Measurements from ENCODE around the gene KRTAP10-7.
A peak's percentile ranks its signal among the peaks of the same experiment; 100 is the strongest.
"Not testable (repeated sequence)": the region's sequence is repeated elsewhere in the genome, so short reads cannot be mapped to it uniquely, and the experiment has no call there.

KRTAP10-7 gene

DNA sequence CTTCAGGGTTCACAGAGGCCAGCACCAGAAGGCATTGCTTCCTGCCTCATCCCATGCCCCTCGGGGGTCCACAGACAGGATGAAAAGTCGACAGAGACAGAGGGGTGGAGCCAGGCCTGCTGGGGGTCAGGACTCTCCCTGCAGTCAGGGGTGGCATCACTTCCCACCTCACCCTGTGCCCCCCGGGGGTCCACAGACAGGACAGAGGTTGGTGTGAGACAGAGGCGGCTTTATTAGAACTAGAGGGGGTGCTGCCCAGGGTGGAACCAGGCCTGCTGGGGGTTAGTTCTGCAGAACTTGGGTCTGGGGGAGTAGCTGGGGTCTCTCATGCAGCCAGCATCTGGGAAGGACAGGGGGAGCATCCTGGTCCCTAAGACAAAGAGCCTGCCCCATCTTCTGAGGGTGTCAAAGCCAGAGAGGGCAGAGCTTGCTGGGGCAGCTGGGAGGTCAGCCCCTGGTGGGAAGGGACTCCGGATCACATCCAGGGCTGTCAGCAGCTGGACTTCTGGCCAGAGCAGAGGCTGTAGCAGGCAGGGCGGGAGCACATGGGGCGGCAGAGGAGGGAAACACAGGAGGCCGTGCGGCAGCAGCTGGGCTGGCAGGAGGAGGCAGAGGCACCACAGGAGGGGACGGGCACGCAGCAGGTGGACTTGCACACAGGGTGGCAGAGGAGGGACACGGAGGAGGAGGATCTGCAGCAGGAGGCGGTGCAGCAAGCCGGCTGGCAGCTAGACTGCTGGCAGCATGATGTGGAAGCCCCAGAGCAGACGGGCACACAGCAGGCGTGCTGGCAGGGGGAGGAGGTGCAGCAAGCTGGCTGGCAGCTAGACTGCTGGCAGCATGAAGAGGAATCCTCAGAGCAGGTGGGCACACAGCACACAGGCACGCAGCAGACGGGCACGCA lies 9.2 kb upstream of the KRTAP10-7 start:
- DNase-seq = not testable (repeated sequence)

DNA sequence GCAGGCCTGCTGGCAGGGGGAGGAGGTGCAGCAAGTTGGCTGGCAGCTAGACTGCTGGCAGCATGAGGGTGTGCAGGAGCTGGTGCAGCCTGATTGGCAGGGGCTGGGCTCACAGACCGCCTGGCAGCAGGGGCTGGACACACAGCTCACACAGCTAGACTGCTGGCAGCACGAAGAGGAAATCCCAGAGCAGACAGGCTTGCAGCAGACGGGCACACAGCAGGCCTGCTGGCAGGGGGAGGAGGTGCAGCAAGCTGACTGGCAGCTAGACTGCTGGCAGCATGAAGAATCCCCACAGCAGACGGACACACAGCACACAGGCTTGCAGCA lies 8.6 kb upstream of the KRTAP10-7 start:
- DNase-seq = not testable (repeated sequence)

DNA sequence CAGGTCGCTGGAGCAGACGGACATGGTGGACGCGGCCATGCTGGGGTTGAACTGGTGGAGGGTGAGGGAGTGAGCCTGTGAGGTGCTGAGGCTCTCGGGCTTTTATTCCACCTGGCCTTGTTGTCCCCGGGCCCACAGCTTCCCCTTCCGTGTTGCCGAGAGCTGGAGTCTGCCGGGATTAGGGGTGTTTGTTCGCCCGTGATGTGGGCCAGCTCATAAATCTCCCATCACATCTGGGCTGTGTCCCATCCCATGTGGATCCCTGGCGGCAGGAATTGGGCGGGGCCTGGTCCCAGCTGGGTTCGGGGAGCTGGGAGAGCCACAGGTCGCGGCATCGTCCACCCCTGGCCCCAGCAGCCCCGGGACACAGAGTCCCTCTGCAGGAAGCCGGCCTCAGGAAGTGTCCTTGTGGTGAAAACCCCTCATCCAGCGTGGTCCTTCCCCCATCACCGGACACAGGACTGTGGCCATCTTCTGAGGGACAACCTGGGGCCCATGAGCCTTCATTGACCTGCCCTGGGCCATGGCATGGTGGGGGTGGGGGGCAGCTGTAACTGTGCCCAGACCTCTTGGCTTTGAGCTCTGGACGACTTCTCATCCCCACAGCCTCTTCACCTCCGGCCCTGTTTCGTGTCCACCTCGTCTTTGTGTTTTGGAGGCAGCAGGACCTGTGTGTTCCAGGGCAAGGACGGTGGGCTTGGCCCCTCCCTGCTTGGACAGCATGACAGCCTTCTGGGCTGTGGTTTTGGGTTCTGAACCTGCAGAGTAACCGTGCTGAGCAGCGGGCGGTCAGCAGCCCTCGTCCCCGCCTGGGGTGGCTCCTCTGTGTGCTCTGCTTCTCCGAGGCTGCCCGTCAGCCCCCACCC lies 7.7 kb upstream of the KRTAP10-7 start, which contains the start of gene KRTAP10-6:
TSS of gene KRTAP10-6 (minus strand) at position 60 of the 866 bp plus-strand sequence. CDS start at position 39, 21 bp downstream.
- no peak for DNase-seq

DNA sequence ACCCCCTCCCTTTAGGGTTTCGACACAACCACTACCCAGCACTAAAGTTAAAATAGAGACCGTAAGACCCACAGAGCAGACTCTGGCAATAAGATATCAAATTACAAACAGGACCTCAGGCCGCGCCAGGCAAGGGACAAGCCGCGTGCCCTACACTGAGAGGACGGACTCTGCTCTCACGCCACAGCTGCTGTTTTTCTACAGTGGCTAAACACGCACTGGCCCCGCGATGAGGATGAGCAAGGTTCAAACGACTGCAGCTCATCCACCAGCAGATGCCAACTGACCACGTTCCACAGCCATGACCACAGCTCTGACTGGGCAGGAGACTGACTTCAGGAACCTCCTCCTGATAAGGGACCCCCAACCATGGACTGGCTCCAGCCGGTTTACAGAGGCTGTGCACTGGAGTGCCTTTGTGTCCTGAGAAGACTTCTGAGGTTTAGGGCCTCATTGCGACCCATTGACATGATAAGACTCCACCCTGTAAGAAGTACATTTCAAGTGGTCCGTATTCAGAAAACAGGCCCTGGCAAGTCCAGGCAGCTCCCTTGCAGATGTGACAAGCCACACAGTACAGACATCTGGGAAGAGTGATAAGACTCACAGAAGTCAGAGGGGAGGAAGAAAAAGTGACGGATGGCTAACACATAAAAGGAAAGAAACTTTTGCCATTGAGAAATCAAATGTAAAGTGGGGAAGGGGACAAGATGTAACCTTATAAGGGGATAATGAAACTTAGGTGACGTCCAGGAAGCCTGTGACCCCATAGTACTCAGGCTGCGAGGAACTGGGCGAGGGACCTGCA lies 6.6 kb upstream of the KRTAP10-7 start:
- DNase-seq = peak; percentile 56

DNA sequence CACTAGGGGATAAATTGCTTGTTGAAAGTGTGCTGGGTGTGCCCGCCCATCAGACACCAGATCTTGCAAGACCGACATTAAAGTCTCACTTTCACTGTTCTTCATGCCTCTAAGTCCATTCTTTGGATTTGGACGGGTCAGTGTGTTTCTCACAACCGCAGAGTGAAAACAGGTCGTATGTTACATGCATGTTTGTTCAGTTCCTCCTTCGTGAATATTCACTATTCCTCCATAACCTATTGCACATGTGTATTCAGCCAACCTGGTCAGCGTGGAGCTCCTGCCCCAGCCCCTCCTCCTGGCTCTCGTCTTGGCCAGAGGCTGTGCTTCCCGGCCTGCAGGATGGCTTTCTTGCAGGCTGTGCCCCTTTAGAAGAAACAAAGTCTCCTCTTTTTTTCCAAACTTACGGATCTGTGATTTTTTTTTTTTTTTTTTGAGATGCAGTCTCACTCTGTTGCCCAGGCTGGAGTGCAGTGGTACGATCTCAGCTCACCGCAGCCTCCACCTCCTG lies 5.9 kb upstream of the KRTAP10-7 start:
- DNase-seq = no peak

DNA sequence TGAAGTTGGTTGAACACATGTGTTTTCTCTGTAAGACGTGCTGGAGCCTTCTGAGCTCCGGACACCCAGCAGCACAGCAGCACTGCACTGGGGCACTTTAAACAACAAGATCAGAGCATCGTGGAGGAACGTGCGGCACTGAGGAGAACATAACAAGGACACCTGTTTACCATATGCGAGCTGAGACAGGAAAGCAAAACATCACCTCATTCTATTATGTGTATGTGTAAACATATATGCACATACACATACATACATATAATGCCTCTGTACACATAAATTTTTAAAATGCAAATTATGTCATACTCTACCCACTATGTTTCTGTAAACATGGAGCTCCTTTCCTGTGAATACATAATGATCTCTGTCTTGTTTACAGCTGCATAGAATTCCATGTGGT lies 4.9 kb upstream of the KRTAP10-7 start:
- DNase-seq = no peak

DNA sequence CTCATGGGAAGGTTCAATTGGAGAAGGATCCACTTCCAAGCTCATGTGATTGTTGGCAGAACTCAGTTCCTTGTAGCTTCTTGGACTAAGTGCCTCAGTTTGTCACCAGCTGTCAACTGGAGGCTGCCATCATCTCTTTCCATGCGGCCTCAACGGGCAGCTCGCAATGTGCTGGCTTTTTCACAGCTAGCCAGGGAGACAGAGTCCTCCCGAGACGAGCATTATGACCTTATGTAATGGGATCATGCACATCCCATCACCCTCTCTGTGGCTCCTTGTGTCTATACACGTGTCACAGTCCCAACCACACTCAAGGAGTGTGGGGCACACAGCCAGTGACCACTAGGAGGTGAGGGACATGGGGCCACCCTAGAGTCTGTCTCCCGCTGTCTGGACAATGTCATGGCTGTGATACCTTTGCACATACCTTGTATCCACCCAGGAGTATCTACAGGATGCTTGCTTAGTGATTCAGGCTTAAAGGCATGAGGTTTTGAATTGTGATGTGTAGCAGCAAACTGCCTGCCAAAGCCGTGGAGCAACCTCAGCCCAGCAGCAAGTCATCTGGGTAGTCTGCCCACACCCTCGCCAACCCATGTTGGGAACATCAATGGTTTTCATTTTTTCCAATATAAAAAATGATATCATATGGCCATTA lies 4.2 kb upstream of the KRTAP10-7 start:
- no peak for DNase-seq

DNA sequence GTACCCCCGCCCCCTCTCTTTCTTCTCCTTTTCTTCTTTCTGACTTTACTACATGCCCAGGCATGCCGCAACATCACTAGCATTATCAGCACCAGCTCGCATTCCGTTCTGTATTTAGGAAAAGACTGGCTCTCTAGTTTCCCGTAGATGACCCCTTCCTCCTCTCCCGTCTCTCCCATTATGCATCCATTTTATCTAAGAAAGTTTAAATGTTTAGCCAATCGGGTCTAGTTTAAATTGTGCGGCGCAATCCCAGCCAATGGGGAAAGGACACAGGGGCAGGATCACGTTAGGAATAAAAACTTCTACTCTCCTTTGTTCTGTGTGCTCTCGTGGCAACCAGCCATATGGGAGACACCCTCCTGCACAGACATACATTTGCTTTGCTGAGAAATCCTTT lies 2.3 kb upstream of the KRTAP10-7 start:
- DNase-seq = no peak

DNA sequence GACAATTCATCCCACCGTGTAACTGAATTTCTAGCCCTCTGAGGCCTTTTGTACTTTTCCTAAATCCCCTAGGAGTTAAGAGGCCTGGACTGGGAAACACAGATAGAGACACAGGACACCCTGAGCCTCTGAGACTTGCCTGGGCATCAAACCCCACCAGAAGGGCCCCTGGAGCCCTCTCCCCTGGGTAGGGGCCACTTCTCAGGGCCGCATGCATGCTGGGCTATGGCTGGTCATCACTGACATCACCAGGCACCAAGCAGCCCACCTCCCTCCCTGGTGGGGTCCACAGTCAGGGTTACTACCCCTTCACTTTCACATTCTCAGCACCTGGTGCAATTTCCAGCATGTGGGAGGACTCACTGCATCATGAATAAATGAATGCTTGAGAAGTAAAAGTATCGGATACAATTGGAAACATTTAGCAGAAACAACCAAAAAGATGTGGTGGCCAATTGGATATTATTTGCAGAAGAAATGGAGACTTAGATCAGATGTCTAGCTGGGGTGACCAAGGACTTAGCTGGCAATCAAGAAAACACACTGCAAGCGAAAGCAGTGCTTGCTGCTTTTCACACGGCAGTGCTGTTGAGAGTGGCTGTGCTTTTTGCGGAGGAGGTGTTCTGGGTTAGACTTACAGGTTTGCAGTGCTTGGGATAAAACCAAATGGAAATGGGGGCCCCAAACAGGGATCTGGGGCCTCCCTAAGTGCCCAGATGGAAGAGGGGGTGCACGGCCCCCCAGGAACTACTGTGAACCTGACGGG lies 950 bp upstream of the KRTAP10-7 start:
- no peak for DNase-seq

DNA sequence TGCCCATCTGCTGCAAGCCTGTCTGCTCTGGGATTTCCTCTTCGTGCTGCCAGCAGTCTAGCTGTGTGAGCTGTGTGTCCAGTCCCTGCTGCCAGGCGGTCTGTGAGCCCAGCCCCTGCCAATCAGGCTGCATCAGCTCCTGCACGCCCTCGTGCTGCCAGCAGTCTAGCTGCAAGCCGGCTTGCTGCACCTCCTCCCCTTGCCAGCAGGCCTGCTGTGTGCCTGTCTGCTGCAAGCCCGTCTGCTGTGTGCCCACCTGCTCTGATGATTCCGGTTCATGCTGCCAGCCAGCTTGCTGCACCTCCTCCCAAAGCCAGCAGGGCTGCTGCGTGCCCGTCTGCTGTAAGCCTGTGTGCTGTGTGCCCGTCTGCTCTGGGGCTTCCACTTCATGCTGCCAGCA lies 694 bp downstream of the KRTAP10-7 start:
- DNase-seq = not testable (repeated sequence)

DNA sequence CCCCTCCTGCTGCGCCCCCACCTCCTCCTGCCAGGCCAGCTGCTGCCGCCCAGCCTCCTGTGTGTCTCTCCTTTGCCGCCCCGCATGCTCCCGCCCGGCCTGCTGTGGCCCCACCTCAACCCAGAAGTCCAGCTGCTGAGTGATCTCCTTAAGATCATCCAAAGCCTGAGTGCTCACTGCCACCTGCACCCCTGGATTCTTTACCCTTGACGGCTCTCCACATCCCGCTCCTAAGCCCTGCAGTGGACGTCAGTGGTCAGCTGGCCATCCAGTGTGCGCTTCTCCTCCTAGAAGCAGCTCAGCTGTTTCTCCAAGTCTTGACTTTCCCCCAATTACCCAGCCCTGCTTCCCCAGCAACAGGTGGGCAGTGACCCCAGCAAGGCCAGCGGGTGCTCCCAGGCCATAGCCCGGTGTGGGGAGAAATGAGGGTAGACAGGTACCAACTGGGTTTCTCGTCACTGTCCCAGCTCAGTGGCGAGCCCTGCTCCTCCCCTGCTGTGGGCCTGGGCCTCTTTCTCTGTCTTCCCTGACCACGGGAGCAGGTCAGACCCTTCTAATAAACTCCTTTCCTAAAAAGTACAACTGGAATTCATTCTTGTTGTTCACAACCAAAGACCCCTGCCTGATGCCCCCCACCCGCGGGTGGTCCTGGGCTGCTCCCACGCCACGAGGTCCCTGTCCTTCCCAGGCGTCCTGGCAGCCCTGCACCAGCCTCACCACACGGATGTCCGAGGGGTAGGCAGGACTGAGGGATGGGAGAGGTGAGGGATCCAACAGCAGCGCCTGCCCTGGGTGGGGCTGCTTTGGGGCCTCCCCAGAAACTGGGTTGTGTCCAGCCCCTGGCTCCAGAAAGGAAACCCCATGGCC lies 1.4 kb downstream of the KRTAP10-7 start:
- DNase-seq = no peak

DNA sequence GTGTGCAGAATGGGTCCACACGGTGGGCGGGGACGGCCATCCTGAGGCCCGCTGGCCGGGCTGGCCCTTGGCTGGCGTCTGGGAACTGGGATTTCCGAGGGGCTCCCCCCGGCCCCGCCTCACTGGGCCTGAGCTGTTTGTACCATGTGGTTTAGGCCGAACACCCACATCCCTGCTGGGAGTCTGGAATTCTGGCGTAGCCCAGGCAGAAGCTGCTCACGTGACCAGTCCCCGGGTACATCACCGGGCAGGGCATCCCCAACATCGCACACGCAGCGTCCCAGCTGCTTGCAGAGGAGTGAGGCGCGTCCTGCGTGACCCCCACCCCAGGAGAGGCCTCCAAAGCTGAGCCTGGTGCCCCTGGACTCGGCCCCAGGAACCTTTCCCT lies 2.1 kb downstream of the KRTAP10-7 start:
- no peak for DNase-seq

DNA sequence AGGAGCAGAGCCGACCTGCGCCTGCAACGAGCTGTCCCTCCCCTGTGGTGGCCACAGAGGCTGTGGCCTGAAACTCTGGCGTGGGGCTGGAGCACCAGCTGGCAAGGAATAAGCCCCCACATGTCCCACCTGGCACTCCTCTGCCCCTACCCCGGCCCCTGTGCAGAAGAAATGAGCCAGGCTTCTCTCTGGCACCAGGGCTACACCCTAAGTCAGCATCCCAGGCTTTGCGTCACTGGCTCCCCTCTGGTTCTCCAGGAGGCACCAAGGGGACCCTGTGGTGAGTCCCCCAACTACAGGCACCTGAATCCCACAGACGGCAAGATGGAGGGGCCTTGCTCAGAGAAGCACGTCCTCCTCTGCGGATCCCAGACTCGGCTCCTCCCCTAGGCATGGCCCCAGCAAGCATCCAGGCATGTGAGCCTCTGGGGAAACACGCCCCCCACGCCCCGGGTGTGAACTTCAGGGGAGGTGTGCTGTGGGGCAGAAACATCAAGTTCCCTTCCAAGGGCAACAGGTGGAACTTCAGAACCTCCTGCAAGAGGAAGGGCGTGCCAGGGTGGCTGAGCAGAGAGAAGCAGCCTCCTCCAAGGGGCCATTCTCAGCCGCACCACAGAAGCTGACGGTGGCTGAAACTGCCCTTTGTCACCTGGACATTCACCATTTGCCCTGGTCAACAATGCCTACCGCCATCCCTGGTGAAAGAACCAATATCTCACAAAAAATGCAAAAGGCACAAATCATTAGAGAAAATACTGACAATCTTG lies 2.9 kb downstream of the KRTAP10-7 start:
- DNase-seq = peak; percentile 39

DNA sequence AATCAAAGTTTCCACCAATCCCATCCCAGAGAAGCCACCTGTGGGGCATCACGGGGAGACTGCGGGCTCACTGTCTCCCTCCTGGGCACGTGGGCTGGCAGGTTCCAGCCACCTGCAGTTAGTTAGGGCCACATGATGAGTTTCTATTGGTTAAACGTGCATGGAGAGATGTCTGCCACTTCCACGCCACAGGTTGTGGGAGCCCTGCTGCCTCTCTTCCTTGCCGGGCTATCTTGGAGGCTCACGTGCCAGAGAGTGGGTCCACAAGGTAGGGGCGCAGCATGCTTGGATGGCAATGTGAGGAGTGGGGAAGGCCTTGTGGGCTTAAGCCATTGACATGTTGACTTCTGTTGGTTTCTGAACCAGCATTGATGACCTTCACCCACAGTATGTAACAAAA lies 3.5 kb downstream of the KRTAP10-7 start:
- peak; percentile 55 for DNase-seq

DNA sequence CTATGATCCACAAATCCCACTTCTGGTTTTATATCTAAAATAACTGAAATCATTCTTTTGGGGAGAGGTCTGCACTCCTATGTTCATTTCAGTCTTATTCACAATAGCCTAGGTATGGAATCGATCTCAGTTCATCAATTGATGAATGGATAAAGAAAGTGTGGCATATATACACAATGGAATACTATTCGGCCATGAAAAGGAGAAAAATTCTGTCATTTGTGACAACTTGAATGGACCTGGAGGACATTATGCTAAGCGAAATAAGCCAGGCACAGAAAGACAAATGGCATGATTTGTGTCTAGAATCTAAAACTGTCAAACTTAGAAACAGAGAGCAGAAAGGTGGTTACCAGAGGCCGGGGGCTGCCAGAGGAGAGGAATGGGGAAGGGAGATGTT lies 6.1 kb downstream of the KRTAP10-7 start:
- DNase-seq = no peak

DNA sequence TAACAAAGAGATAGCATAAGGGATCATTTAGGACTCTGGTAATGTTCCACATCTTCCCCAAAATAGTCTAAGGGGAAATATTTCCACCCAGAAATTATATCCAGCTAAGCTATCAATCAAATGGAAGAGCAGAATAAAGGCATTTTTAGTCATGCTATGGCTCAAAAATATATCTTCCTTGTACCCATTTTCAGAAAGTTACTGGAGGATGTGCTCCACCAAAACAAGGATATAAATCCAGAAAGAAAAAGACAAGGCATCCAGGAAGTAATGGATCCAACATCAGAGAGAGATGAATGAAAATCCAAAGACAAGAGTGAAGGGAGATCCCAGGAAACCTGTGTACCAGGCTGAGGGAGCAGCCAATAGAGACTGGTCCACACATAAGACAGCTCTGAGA lies 8.8 kb downstream of the KRTAP10-7 start:
- no peak for DNase-seq

DNA sequence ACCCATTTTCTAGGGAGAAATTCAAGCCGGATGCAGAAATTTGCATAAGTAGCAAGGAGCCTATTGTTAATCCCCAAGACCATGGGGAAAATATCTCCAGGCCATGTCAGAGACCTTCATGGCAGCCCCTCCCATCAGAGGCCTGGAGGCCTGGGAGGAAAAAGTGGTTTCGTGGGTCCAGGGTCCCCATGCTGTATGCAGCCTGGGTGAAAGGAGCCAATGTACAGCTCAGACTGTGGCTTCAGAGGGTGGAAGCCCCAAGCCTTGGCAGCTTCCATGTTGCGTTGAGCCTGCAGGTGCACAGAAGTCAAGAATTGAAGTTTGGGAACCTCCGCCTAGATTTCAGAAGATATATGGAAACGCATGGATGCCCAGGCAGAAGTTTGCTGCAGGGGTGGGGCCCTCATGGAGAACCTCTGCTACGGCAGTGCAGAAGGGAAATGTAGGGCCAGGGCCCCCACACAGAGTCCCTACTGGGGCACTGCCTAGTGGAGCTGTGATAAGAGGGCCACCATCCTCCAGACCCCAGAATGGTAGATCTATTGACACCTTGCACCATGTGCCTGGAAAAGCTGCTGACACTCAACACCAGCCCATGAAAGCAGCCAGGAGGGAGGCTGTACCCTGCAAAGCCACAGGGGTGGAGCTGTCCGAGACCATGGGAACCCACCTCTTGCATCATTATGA lies 9.9 kb downstream of the KRTAP10-7 start:
- DNase-seq = not testable (repeated sequence)

DNA sequence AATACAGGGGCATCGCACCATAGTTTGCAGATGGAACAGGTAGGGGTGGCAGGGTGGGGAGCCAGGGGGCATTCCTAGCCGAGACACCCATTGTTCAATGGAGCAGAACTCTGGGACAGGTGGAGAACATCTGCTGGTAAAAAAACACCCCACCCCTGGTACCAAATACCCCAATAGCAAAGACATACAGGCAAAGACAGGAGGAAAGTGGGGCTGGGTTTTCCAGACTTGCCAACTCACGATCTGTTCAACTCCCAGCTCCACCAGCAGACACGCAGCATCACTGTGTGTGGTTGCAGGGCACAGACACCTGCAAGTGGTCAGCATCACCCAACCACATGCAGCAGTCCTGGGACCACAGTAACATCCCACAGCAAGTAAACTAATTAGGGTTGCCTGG lies 11.2 kb downstream of the KRTAP10-7 start:
- no peak for DNase-seq

DNA sequence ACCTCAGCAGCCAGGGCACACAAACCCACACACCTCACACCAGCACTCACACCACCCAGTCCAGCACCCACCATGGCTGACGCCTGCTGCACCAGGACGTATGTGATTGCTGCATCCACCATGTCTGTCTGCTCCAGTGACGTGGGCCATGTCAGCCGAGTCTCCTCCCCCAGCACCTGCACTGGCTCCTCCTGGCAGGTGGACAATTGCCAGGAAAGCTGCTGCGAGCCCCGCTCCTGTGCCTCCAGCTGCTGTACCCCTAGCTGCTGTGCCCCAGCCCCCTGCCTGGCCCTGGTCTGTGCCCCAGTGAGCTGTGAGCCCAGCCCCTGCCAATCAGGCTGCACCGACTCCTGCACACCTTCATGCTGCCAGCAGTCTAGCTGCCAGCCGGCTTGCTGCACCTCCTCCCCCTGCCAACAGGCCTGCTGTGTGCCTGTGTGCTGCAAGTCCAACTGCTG lies 11.7 kb downstream of the KRTAP10-7 start, which contains the start of gene KRTAP10-8:
TSS of gene KRTAP10-8 (plus strand) at position 51 of the 458 bp plus-strand sequence. CDS start at position 73, 22 bp downstream.
- no peak for DNase-seq

Measured in activated effector memory CD4-positive, alpha-beta T cell treated with anti-CD3 and anti-CD28 coated beads, Interleukin-2, amount 50 U/mL, for 16 hours (primary cell).